Liver (tissue), 9 donors: ENCODE measurements around the gene MPC2. TPM values are rescaled to one million over a fixed set of nuclear protein-coding genes. Genes with fewer than 3 reads are reported as not detected.
"Not testable (repeated sequence)": the region's sequence is repeated elsewhere in the genome, so short reads cannot be mapped to it uniquely, and the experiment has no call there.

ENCODE experiments used
- DNase-seq: peaks from one replicate; pipeline ENCODE4 v3.0.0-alpha.2; 2017; ENCODE audit warnings: low spot score
- H3K27ac ChIP-seq, 2 donors: one replicate each; pipeline ENCODE4 v1.7.0; 2013; ENCODE audit warnings: inconsistent platforms in 2 of 2, low read length in 2 of 2, control low read depth in 1 of 2, low read depth in 1 of 2, mild to moderate bottlenecking in 1 of 2
- H3K27me3 ChIP-seq, 4 donors: one replicate each; pipeline versions ENCODE4 v1.6.1 to v1.7.0; 2013; ENCODE audit warnings: low read length in 3 of 4, inconsistent platforms in 1 of 4, mild to moderate bottlenecking in 1 of 4, moderate library complexity in 1 of 4; ENCODE audit not compliant: control insufficient read depth in 4 of 4, insufficient read depth in 4 of 4
- H3K36me3 ChIP-seq, 4 donors: one replicate each; pipeline versions ENCODE4 v1.6.1 to v1.7.0; 2013; ENCODE audit warnings: low read length in 3 of 4, mild to moderate bottlenecking in 3 of 4, low read depth in 1 of 4, moderate library complexity in 1 of 4; ENCODE audit not compliant: control insufficient read depth in 4 of 4, insufficient read depth in 3 of 4
- H3K4me1 ChIP-seq, 4 donors: one replicate each; pipeline versions ENCODE4 v1.6.1 to v1.7.0; 2013; ENCODE audit warnings: low read length in 3 of 4, mild to moderate bottlenecking in 3 of 4, moderate library complexity in 1 of 4; ENCODE audit not compliant: control insufficient read depth in 4 of 4, insufficient read depth in 4 of 4
- H3K4me3 ChIP-seq, 3 donors: one replicate each; pipeline versions ENCODE4 v1.6.1 to v1.7.0; 2013; ENCODE audit warnings: low read length in 3 of 3, control low read depth in 1 of 3, low read depth in 1 of 3, mild to moderate bottlenecking in 1 of 3
- H3K9ac ChIP-seq, 2 donors: one replicate each; pipeline ENCODE4 v1.7.0; 2013; ENCODE audit warnings: low read length in 2 of 2, mild to moderate bottlenecking in 2 of 2, moderate library complexity in 2 of 2, control low read depth in 1 of 2, low read depth in 1 of 2
- H3K9me3 ChIP-seq, 4 donors: one replicate each; pipeline versions ENCODE4 v1.6.1 to v1.7.0; 2013; ENCODE audit warnings: low read length in 3 of 4; ENCODE audit not compliant: control insufficient read depth in 4 of 4
- ATF3 ChIP-seq: IDR thresholded peaks from 2 replicates; pipeline ENCODE4 v1.6.1; 2016; ENCODE audit warnings: antibody characterized with exemption
- CTCF ChIP-seq: fragments of 150-350 bp; IDR thresholded peaks from 2 replicates; pipeline ENCODE4 v1.5.1; 2017; ENCODE audit warnings: improper control_type of control experiment, low read depth, low read length; ENCODE audit not compliant: missing input control
- EGR1 ChIP-seq, 2 donors: IDR thresholded peaks; 2 replicates each; pipeline ENCODE4 v1.6.1; 2016 to 2018; ENCODE audit warnings: antibody characterized with exemption in 2 of 2, low read depth in 2 of 2
- FOXA1 ChIP-seq: IDR thresholded peaks from 2 replicates; pipeline ENCODE4 v1.6.1; 2016; ENCODE audit warnings: antibody characterized with exemption
- FOXA2 ChIP-seq: IDR thresholded peaks from 2 replicates; pipeline ENCODE4 v1.6.1; 2016; ENCODE audit warnings: antibody characterized with exemption
- GABPA ChIP-seq, 2 donors: IDR thresholded peaks in 1 of 2; conservative IDR thresholded peaks in 1 of 2; 2 replicates each; pipeline ENCODE4 v1.6.1; 2016; ENCODE audit warnings: antibody characterized with exemption in 2 of 2, mild to moderate bottlenecking in 1 of 2, moderate library complexity in 1 of 2
- HNF4A ChIP-seq, 2 donors: conservative IDR thresholded peaks; 2 replicates each; pipeline ENCODE4 v1.6.1; 2016; ENCODE audit warnings: antibody characterized with exemption in 2 of 2, mild to moderate bottlenecking in 2 of 2
- HNF4G ChIP-seq: IDR thresholded peaks from 2 replicates; pipeline ENCODE4 v1.6.1; 2016; ENCODE audit warnings: antibody characterized with exemption
- JUND ChIP-seq, 2 donors: IDR thresholded peaks; 2 replicates each; pipeline ENCODE4 v1.6.1; 2016; ENCODE audit warnings: antibody characterized with exemption in 2 of 2
- MAX ChIP-seq: IDR thresholded peaks from 2 replicates; pipeline ENCODE4 v1.6.1; 2016; ENCODE audit warnings: antibody characterized with exemption
- NR2F2 ChIP-seq: IDR thresholded peaks from 2 replicates; pipeline ENCODE4 v1.6.1; 2016; ENCODE audit warnings: antibody characterized with exemption
- RAD21 ChIP-seq, 2 donors: IDR thresholded peaks; 2 replicates each; pipeline ENCODE4 v1.6.1; 2016; ENCODE audit warnings: antibody characterized with exemption in 2 of 2, mild to moderate bottlenecking in 2 of 2
- REST ChIP-seq: IDR thresholded peaks from 2 replicates; pipeline ENCODE4 v1.6.1; 2016; ENCODE audit warnings: antibody characterized with exemption, mild to moderate bottlenecking
- RXRA ChIP-seq, 2 donors: IDR thresholded peaks; 2 replicates each; pipeline ENCODE4 v1.6.1; 2017 to 2018; ENCODE audit warnings: antibody characterized with exemption in 2 of 2, mild to moderate bottlenecking in 1 of 2
- SP1 ChIP-seq: IDR thresholded peaks from 2 replicates; pipeline ENCODE4 v1.6.1; 2018; ENCODE audit warnings: antibody characterized with exemption, mild to moderate bottlenecking
- TAF1 ChIP-seq: conservative IDR thresholded peaks from 2 replicates; pipeline ENCODE4 v1.6.1; 2016; ENCODE audit warnings: antibody characterized with exemption, mild to moderate bottlenecking
- YY1 ChIP-seq: IDR thresholded peaks from 2 replicates; pipeline ENCODE4 v1.6.1; 2016; ENCODE audit warnings: antibody characterized with exemption, mild to moderate bottlenecking
- ZBTB33 ChIP-seq: IDR thresholded peaks from 2 replicates; pipeline ENCODE4 v1.6.1; 2016; ENCODE audit warnings: antibody characterized with exemption
- WGBS: extraction: QIAGEN DNeasy Blood & Tissue Kit; methylation state at CpG from one replicate; pipeline ENCODE4 v1.1.7; 2013; 5-methylcytosine and 5-hydroxymethylcytosine counted together
- polyA plus RNA-seq, 2 donors: library from polyadenylated mRNA; stranded (reverse) in 1 of 2; unstranded in 1 of 2; fragments of 200-250 nt in 1 of 2; fragments of >200 nt in 1 of 2; fragmentation: Nextera tagmentation in 1 of 2; extraction: Ambion mirVana in 1 of 2; gene quantifications; one replicate each; pipeline versions ENCODE4 v1.2.1 to v1.2.3, GENCODE V29; 2013 to 2015
- total RNA-seq, 2 donors: library from RNA; depleted of rRNA; stranded (reverse); fragments of >200 nt; gene quantifications; one replicate each; pipeline ENCODE4 v1.2.3, GENCODE V29; 2014
- donor health status: healthy.
- donor health status: healthy.
- donor health status: healthy.
- donor health status: healthy.
- donor health status: healthy.

The MPC2 gene
- total and polyA plus RNA-seq, 4 donors = 78.8 to 369 (median 127) TPM

- 32% methylated on average over 4 of the region's 4 CpGs for WGBS
- peak overlapping the region; percentile 90 to 98 for H3K9ac ChIP-seq
- peak overlapping the region; percentile 19 to 98 (median 87) for H3K4me3 ChIP-seq
- H3K9me3 ChIP-seq = no peaks in the 10 kb centered on the region
- H3K4me1 ChIP-seq = peaks cover 1 to 25% (median 19%) of the 10 kb centered on the region in 4 donors
- no peaks in the 10 kb centered on the region for H3K27me3 ChIP-seq
- TF ChIP-seq REST = no peak
- TF ChIP-seq NR2F2 = peak; percentile 20
- TF ChIP-seq FOXA1 = no peak
- no peak for DNase-seq
- no peaks in the 10 kb centered on the region for H3K36me3 ChIP-seq
- no peak overlapping the region for H3K27ac ChIP-seq
Measured at GRCh38 chr1:167933788-167934187, 3.1 kb downstream of the MPC2 start.

- 31% methylated on average over 1 of the region's 1 CpG for WGBS
- peak overlapping the region; percentile 0 to 29 for H3K27ac ChIP-seq
- DNase-seq = no peak
- H3K9ac ChIP-seq = peak overlapping the region in 1 of 2 donors; percentile 8
- no peak overlapping the region for H3K4me3 ChIP-seq
- TF ChIP-seq ZBTB33 (no peak), GABPA (IDR thresholded peaks at IDR 0.05 in 1 of 2, conservative IDR thresholded peaks at IDR 0.05 in 1 of 2) (no peak), HNF4A (conservative IDR thresholded peaks at IDR 0.05) (no peak), FOXA2 (no peak), FOXA1 (no peak), JUND (IDR thresholded peaks at IDR 0.05) (no peak), SP1 (no peak), EGR1 (IDR thresholded peaks at IDR 0.05; ENCODE audit: low read depth in 2 of 2) (no peak), CTCF (no peak), REST (no peak), RAD21 (IDR thresholded peaks at IDR 0.05) (no peak), RXRA (IDR thresholded peaks at IDR 0.05) (no peak), ATF3 (no peak), HNF4G (no peak), NR2F2 (no peak), TAF1 (no peak), MAX (no peak), YY1 (no peak)
- peaks cover 1 to 46% (median 36%) of the 10 kb centered on the region in 4 donors for H3K4me1 ChIP-seq
- H3K36me3 ChIP-seq = no peaks in the 10 kb centered on the region
- H3K9me3 ChIP-seq = no peaks in the 10 kb centered on the region
- no peaks in the 10 kb centered on the region for H3K27me3 ChIP-seq
Measured at GRCh38 chr1:167929725-167930124, 7.1 kb downstream of the MPC2 start.

GRCh38 chr1:167928919-167929318, 8.0 kb downstream of the MPC2 start:
- Histone ChIP-seq H3K27ac (peak overlapping the region; percentile 16 to 61), H3K9ac (peak overlapping the region in 1 of 2 donors; percentile 66), H3K4me1 (peaks cover 1 to 50% (median 38%) of the 10 kb centered on the region in 4 donors), H3K4me3 (peak overlapping the region in 1 of 3 donors; percentile 17)
- not testable (repeated sequence) for H3K27me3 ChIP-seq, DNase-seq, H3K36me3 ChIP-seq, H3K9me3 ChIP-seq
- 43% methylated on average over 9 of the region's 9 CpGs for WGBS
